GM19025 (cell line): ENCODE results near the gene MRM2.

Experiments used
- ATAC-seq: cut with Tn5 transposase; IDR thresholded peaks from one replicate; pipeline ENCODE4 v1.9.1; 2021; ENCODE audit warnings: mild to moderate bottlenecking, low read depth, moderate library complexity; ENCODE audit not compliant: unreplicated experiment

The MRM2 gene

GRCh38 chr7:2193575-2194305, 48.3 kb downstream of the MRM2 start:
- no peak for ATAC-seq

GRCh38 chr7:2192831-2193534, 49.0 kb downstream of the MRM2 start:
- no peak for ATAC-seq

GRCh38 chr7:2191016-2191415, 51.0 kb downstream of the MRM2 start:
- no peak for ATAC-seq

GRCh38 chr7:2190531-2190930, 51.5 kb downstream of the MRM2 start:
- no peak for ATAC-seq

- ATAC-seq = no peak
These were observed 55.8 kb downstream of the MRM2 start for GRCh38 chr7:2186166-2186565.

- no peak for ATAC-seq
These were observed 56.3 kb downstream of the MRM2 start for GRCh38 chr7:2185715-2186114.
